ENCODE results near the gene CARD11. TPM values are rescaled to one million over a fixed set of nuclear protein-coding genes. Genes with fewer than 3 reads are reported as not detected.

Gene CARD11
- total and polyA plus RNA-seq, 2 of the 13 experiments (the other 11 are each of a cell fraction or from before 2014, with no cell fraction given): 0.04 TPM; not detected in 1

- no peaks in the 10 kb centered on the region for H3K27me3 ChIP-seq (ENCODE audit: control insufficient read depth in 1 of 2, insufficient read depth in 2 of 2, low read length in 2 of 2)
- H3K9me3 ChIP-seq (ENCODE audit: low read length): no peaks in the 10 kb centered on the region
- BruUV-seq (replicated peaks): no TSS peak
- H3K79me2 ChIP-seq (ENCODE audit: insufficient read depth, low read length): no peaks in the 10 kb centered on the region
- intact Hi-C loops (cut with micrococcal nuclease; ENCODE audit: unreplicated experiment) (no loop called here), in situ Hi-C loops (cut with HindIII; ENCODE audit: extremely low pct_ligation_motif_present, low pct_unique_long_range_greater_than_20kb) (no loop called here)
- ChIA-PET CTCF (ENCODE audit: low intra/inter-chr PET ratio, low total read pairs) (no interaction called here), POLR2A (no interaction called here)
- no peak overlapping the region for H3K4me3 ChIP-seq (replicated peaks in 1 of 3; ENCODE audit: insufficient read depth in 1 of 3, low read depth in 2 of 3, low read length in 3 of 3)
- no peak overlapping the region for H2AFZ ChIP-seq (ENCODE audit: low read length)
- no peak overlapping the region for H3K27ac ChIP-seq (ENCODE audit: extremely low read length, insufficient read depth, low read length)
- DNase-seq (ENCODE audit: low spot score): no peak
- no peak for ATAC-seq
- no peaks in the 10 kb centered on the region for H4K20me1 ChIP-seq (ENCODE audit: insufficient read depth, low read length)
- WGBS (ENCODE audit: low lambda C conversion rate): 40% methylated on average over 5 of the region's 7 CpGs
- no peak for FAIRE-seq
- H3K36me3 ChIP-seq (replicated peaks in 1 of 2; ENCODE audit: control insufficient read depth in 1 of 2, insufficient read depth in 2 of 2, low read length in 2 of 2): no peaks in the 10 kb centered on the region
- no peaks in the 10 kb centered on the region for H3K4me1 ChIP-seq (ENCODE audit: insufficient read depth, low read length)
- no peak overlapping the region for H3K4me2 ChIP-seq (ENCODE audit: low read depth, low read length)
- H3K9ac ChIP-seq (ENCODE audit: insufficient read depth, low read depth, low read length): no peak overlapping the region
- TF ChIP-seq ZNF614 (CRISPR knock-in tag; IDR thresholded peaks at IDR 0.05; ENCODE audit: borderline replicate concordance): no peak
- TF ChIP-seq KMT2B (CRISPR knock-in tag; IDR thresholded peaks at IDR 0.05): no peak
- no peak for TF ChIP-seq CSRNP1 (CRISPR knock-in tag; IDR thresholded peaks at IDR 0.05)
- TF ChIP-seq ZNF629 (CRISPR knock-in tag; conservative IDR thresholded peaks at IDR 0.05): no peak
- TF ChIP-seq ZNF138 (CRISPR knock-in tag; IDR thresholded peaks at IDR 0.05; ENCODE audit: low read depth): no peak
- TF ChIP-seq SMAD3 (CRISPR knock-in tag; IDR thresholded peaks at IDR 0.05): no peak
- no peak for TF ChIP-seq BRCA1 (CRISPR knock-in tag; IDR thresholded peaks at IDR 0.05)
- TF ChIP-seq PRPF4 (IDR thresholded peaks at IDR 0.05; ENCODE audit: low read depth, low read length, poor library complexity, severe bottlenecking): no peak
- TF ChIP-seq ZNF546 (CRISPR knock-in tag; conservative IDR thresholded peaks at IDR 0.05): no peak
- TF ChIP-seq MAFF (IDR thresholded peaks at IDR 0.05; ENCODE audit: low read depth, low read length): no peak
- no peak for TF ChIP-seq ISX (CRISPR knock-in tag; conservative IDR thresholded peaks at IDR 0.05)
- TF ChIP-seq FOXK2 (IDR thresholded peaks at IDR 0.05): no peak
- TF ChIP-seq ZNF3 (CRISPR knock-in tag; IDR thresholded peaks at IDR 0.05): no peak
- TF ChIP-seq MYPOP (CRISPR knock-in tag; IDR thresholded peaks at IDR 0.05): no peak
- TF ChIP-seq ZNF263 (CRISPR knock-in tag; IDR thresholded peaks at IDR 0.05): no peak
- no peak for TF ChIP-seq NBN (conservative IDR thresholded peaks at IDR 0.05)
Measured at GRCh38 chr7:2967253-2967652, 76.4 kb downstream of the CARD11 start.
